Measurements from ENCODE around the gene TWF1. TPM values are rescaled to one million over a fixed set of nuclear protein-coding genes. Genes with fewer than 3 reads are reported as not detected.

TWF1 gene
- total and polyA plus RNA-seq, 2 of the 8 experiments (the other 6 are each of a cell fraction or from before 2014, with no cell fraction given), result 7.6 to 27.9 TPM

- TF ChIP-seq CHD7 (IDR thresholded peaks at IDR 0.05; ENCODE audit: insufficient replicate concordance, low read length) (no peak), TAF1 (IDR thresholded peaks at IDR 0.05; ENCODE audit: low read depth, low read length) (no peak), PHF8 (conservative IDR thresholded peaks at IDR 0.05; ENCODE audit: low read depth, low read length) (no peak), KDM5A (IDR thresholded peaks at IDR 0.05; ENCODE audit: low read length) (no peak)
These were observed 21.0 kb upstream of the TWF1 start (continued) for GRCh38 chr12:43827093-43827492.

Measured in H1 (cell line).